SK-N-SH treated with all-trans-retinoic acid at 6 μM for 48 hours (cell line): Measurements from ENCODE around the gene SSBP2.

Source experiments
- ATAC-seq: fragments of 200-7000 bp; cut with Tn5 transposase; 3 replicates; pipeline ENCODE4 v1.9.1; 2020; ENCODE audit warnings: mild to moderate bottlenecking, moderate library complexity
- BACH2 ChIP-seq: fragments of 250-450 bp; sonication (Bioruptor Pico); IDR thresholded peaks from 2 replicates; pipeline ENCODE4 v1.9.0; 2021; ENCODE audit warnings: mild to moderate bottlenecking, borderline replicate concordance
- ESRRG ChIP-seq: fragments of 250-450 bp; sonication (Bioruptor Pico); IDR thresholded peaks from 2 replicates; pipeline ENCODE4 v1.6.1; 2021; ENCODE audit warnings: mild to moderate bottlenecking
- ISL1 ChIP-seq: fragments of 250-450 bp; sonication (Bioruptor Pico); IDR thresholded peaks from 2 replicates; pipeline ENCODE4 v2.1.2; 2022; ENCODE audit warnings: mild to moderate bottlenecking, moderate library complexity
- OSR1 ChIP-seq: fragments of 250-450 bp; sonication (Bioruptor Pico); IDR thresholded peaks from 2 replicates; pipeline ENCODE4 v1.8.0; 2022; ENCODE audit warnings: moderate library complexity, mild to moderate bottlenecking, inconsistent platforms
- PATZ1 ChIP-seq: fragments of 250-450 bp; sonication (Bioruptor Pico); IDR thresholded peaks from 2 replicates; pipeline ENCODE4 v1.8.0; 2020; ENCODE audit warnings: mild to moderate bottlenecking, moderate library complexity, borderline replicate concordance
- POU6F1 ChIP-seq: fragments of 250-450 bp; sonication (Bioruptor Pico); IDR thresholded peaks from 2 replicates; pipeline ENCODE4 v1.8.0; 2021; ENCODE audit warnings: low read depth, mild to moderate bottlenecking, moderate library complexity, borderline replicate concordance
- RARB ChIP-seq: fragments of 250-450 bp; sonication (Bioruptor Pico); IDR thresholded peaks from 2 replicates; pipeline ENCODE4 v1.8.0; 2021; ENCODE audit warnings: mild to moderate bottlenecking, moderate library complexity
- SNAI2 ChIP-seq: fragments of 250-450 bp; sonication (Bioruptor Pico); IDR thresholded peaks from 2 replicates; pipeline ENCODE4 v1.5.0; 2020; ENCODE audit warnings: mild to moderate bottlenecking, moderate library complexity
- TCF4 ChIP-seq: fragments of 250-450 bp; sonication (Bioruptor Pico); IDR thresholded peaks from 2 replicates; pipeline ENCODE4 v1.8.0; 2021; ENCODE audit warnings: mild to moderate bottlenecking, moderate library complexity, borderline replicate concordance
- TOX ChIP-seq: fragments of 250-450 bp; sonication (Bioruptor Pico); IDR thresholded peaks from 2 replicates; pipeline ENCODE4 v1.8.0; 2021; ENCODE audit warnings: mild to moderate bottlenecking, moderate library complexity, borderline replicate concordance
- TSHZ2 ChIP-seq: fragments of 250-450 bp; sonication (Bioruptor Pico); IDR thresholded peaks from 2 replicates; pipeline ENCODE4 v1.5.0; 2020; ENCODE audit warnings: mild to moderate bottlenecking, moderate library complexity
- ZC3H10 ChIP-seq: fragments of 250-450 bp; sonication (Bioruptor Pico); IDR thresholded peaks from 2 replicates; pipeline ENCODE4 v1.5.1; 2021; ENCODE audit warnings: mild to moderate bottlenecking, moderate library complexity
- ZFP3 ChIP-seq: fragments of 250-450 bp; sonication (Bioruptor Pico); IDR thresholded peaks from 2 replicates; pipeline ENCODE4 v1.5.0; 2020; ENCODE audit warnings: mild to moderate bottlenecking, moderate library complexity
- ZFP30 ChIP-seq: fragments of 450-650 bp; formaldehyde crosslinking; IDR thresholded peaks from 2 replicates; pipeline ENCODE4 v1.5.0; 2022; ENCODE audit warnings: mild to moderate bottlenecking, moderate library complexity
- ZNF565 ChIP-seq: fragments of 450-650 bp; formaldehyde crosslinking; conservative IDR thresholded peaks from 2 replicates; pipeline ENCODE4 v1.5.0; 2020; ENCODE audit warnings: low read depth, mild to moderate bottlenecking, moderate library complexity
- ZNF70 ChIP-seq: fragments of 450-650 bp; formaldehyde crosslinking; IDR thresholded peaks from 2 replicates; pipeline ENCODE4 v1.5.0; 2020; ENCODE audit warnings: mild to moderate bottlenecking, moderate library complexity
- ZNF8 ChIP-seq: fragments of 450-650 bp; formaldehyde crosslinking; IDR thresholded peaks from 2 replicates; pipeline ENCODE4 v1.5.0; 2020; ENCODE audit warnings: mild to moderate bottlenecking, moderate library complexity

The SSBP2 gene

GRCh38 chr5:81554647-81555046 lies 196.2 kb downstream of the SSBP2 start (continued):
- TF ChIP-seq ZNF8 (CRISPR knock-in tag) (peak; percentile 72), TSHZ2 (CRISPR knock-in tag) (peak; percentile 89), RARB (CRISPR knock-in tag) (no peak)
- TF ChIP-seq, all 23 proteins: peak for 8

GRCh38 chr5:81553567-81554212 lies 197.2 kb downstream of the SSBP2 start:
- ATAC-seq: no peak
- TF ChIP-seq ISL1 (CRISPR knock-in tag): 0 out of 2 replicates have a peak, but pooled peaks have one; percentile 26
- no peak for TF ChIP-seq ZNF565

- ATAC-seq: no peak
These were observed 197.9 kb downstream of the SSBP2 start for GRCh38 chr5:81552852-81553566.

GRCh38 chr5:81549123-81549522 lies 201.8 kb downstream of the SSBP2 start:
- ATAC-seq: no peak
- TF ChIP-seq ISL1 (CRISPR knock-in tag): no peak
- TF ChIP-seq PATZ1: no peak
- no peak for TF ChIP-seq BACH2 (CRISPR knock-in tag)
- TF ChIP-seq SNAI2 (CRISPR knock-in tag): no peak
- no peak for TF ChIP-seq OSR1 (CRISPR knock-in tag)
- TF ChIP-seq ZC3H10 (CRISPR knock-in tag): no peak
- no peak for TF ChIP-seq ESRRG (CRISPR knock-in tag)
- no peak for TF ChIP-seq ZNF70
- TF ChIP-seq TOX (CRISPR knock-in tag): no peak
- TF ChIP-seq RARB (CRISPR knock-in tag): no peak

More at GRCh38 chr5:81552852-81553566, 197.9 kb downstream of the SSBP2 start:
- TF ChIP-seq TCF4 (CRISPR knock-in tag) (no peak), ISL1 (CRISPR knock-in tag) (no peak), TSHZ2 (CRISPR knock-in tag) (no peak), ZFP3 (CRISPR knock-in tag) (no peak), ZFP30 (CRISPR knock-in tag) (no peak), ZNF70 (no peak), ESRRG (CRISPR knock-in tag) (no peak), POU6F1 (CRISPR knock-in tag) (no peak), ZNF565 (no peak)
- TF ChIP-seq, all 23 proteins: peak for 0
